Superior temporal gyrus (tissue), 1 donor: Measurements from ENCODE around the gene MBNL3.
"Not testable (repeated sequence)": the region's sequence is repeated elsewhere in the genome, so short reads cannot be mapped to it uniquely, and the experiment has no call there.

ENCODE experiments used
- DNase-seq: peaks from one replicate; pipeline ENCODE4 v3.0.0-alpha.2; 2016; ENCODE audit errors: extremely low spot score

The MBNL3 gene

GRCh38 chrX:132375941-132376340 is 112.9 kb downstream of the MBNL3 start:
- DNase-seq = no peak

- DNase-seq = no peak
These were observed 115.2 kb downstream of the MBNL3 start for GRCh38 chrX:132373610-132374009.

GRCh38 chrX:132369617-132370326 is 119.1 kb downstream of the MBNL3 start:
- DNase-seq = no peak

- no peak for DNase-seq
These were observed 120.9 kb downstream of the MBNL3 start for GRCh38 chrX:132367984-132368383.

GRCh38 chrX:132367314-132367713 is 121.5 kb downstream of the MBNL3 start:
- DNase-seq = no peak

- no peak for DNase-seq
These were observed 123.3 kb downstream of the MBNL3 start for GRCh38 chrX:132365490-132365889.

GRCh38 chrX:132364313-132364712 is 124.5 kb downstream of the MBNL3 start:
- DNase-seq = no peak

- no peak for DNase-seq
These were observed 135.4 kb downstream of the MBNL3 start for GRCh38 chrX:132353430-132353829.

GRCh38 chrX:132336172-132336571 is 152.7 kb downstream of the MBNL3 start:
- DNase-seq = no peak

- no peak for DNase-seq
These were observed 155.5 kb downstream of the MBNL3 start for GRCh38 chrX:132333351-132333750.

GRCh38 chrX:132331532-132331931 is 157.3 kb downstream of the MBNL3 start:
- no peak for DNase-seq

GRCh38 chrX:132331000-132331399 is 157.8 kb downstream of the MBNL3 start:
- no peak for DNase-seq

- DNase-seq = no peak
These were observed 158.6 kb downstream of the MBNL3 start for GRCh38 chrX:132330156-132330729.

GRCh38 chrX:132326960-132327359 is 161.9 kb downstream of the MBNL3 start:
- not testable (repeated sequence) for DNase-seq
